ENCODE measurements around the gene SLC6A4.
"Not testable (repeated sequence)": the region's sequence is repeated elsewhere in the genome, so short reads cannot be mapped to it uniquely, and the experiment has no call there.

SLC6A4 gene

GRCh38 chr17:30148376-30148775 lies 87.1 kb downstream of the SLC6A4 start:
- no peaks in the 10 kb centered on the region for H3K36me3 ChIP-seq (ENCODE audit: insufficient read depth, low read length)
- H3K9me2 ChIP-seq (replicated peaks; ENCODE audit: low read depth, low read length), result no peaks in the 10 kb centered on the region
- H2AFZ ChIP-seq (ENCODE audit: low read length), result no peak overlapping the region
- H3K9me3 ChIP-seq (ENCODE audit: insufficient read depth, low read depth, low read length), result no peaks in the 10 kb centered on the region
- H3K9ac ChIP-seq (ENCODE audit: low read depth, low read length, poor library complexity, severe bottlenecking), result no peak overlapping the region
- H3K4me1 ChIP-seq (ENCODE audit: insufficient read depth, low read length, poor library complexity, severe bottlenecking), result peaks cover under 1% of the 10 kb centered on the region
- H3K27me3 ChIP-seq (ENCODE audit: insufficient read depth, low read length, poor library complexity, severe bottlenecking), result no peaks in the 10 kb centered on the region
- H3K4me3 ChIP-seq (ENCODE audit: low read length, poor library complexity, severe bottlenecking), result no peak overlapping the region
- TF ChIP-seq CTCF (conservative IDR thresholded peaks at IDR 0.05; ENCODE audit: low read length) (no peak), EZH2phosphoT487 (IDR thresholded peaks at IDR 0.05; ENCODE audit: borderline replicate concordance) (no peak)
- H3K79me2 ChIP-seq (ENCODE audit: insufficient read depth, low read length), result no peaks in the 10 kb centered on the region
- no peak overlapping the region for H3K4me2 ChIP-seq (ENCODE audit: low read depth, low read length, poor library complexity, severe bottlenecking)
- H4K20me1 ChIP-seq (ENCODE audit: insufficient read depth, low read length, poor library complexity, severe bottlenecking), result peaks cover 3% of the 10 kb centered on the region
- H3F3A ChIP-seq (ENCODE audit: low read depth), result no peaks in the 10 kb centered on the region; the same call in 1 of the 2 replicates

GRCh38 chr17:30147860-30148259 lies 87.6 kb downstream of the SLC6A4 start:
- not testable (repeated sequence) for H3K4me3 ChIP-seq (ENCODE audit: low read length, poor library complexity, severe bottlenecking); H2AFZ ChIP-seq (ENCODE audit: low read length); H3K9me2 ChIP-seq (replicated peaks; ENCODE audit: low read depth, low read length); H3K27me3 ChIP-seq (ENCODE audit: insufficient read depth, low read length, poor library complexity, severe bottlenecking); H3F3A ChIP-seq (ENCODE audit: low read depth); H3K4me1 ChIP-seq (ENCODE audit: insufficient read depth, low read length, poor library complexity, severe bottlenecking); H3K36me3 ChIP-seq (ENCODE audit: insufficient read depth, low read length); H3K9me3 ChIP-seq (ENCODE audit: insufficient read depth, low read depth, low read length); H3K9ac ChIP-seq (ENCODE audit: low read depth, low read length, poor library complexity, severe bottlenecking); H4K20me1 ChIP-seq (ENCODE audit: insufficient read depth, low read length, poor library complexity, severe bottlenecking); H3K79me2 ChIP-seq (ENCODE audit: insufficient read depth, low read length); H3K4me2 ChIP-seq (ENCODE audit: low read depth, low read length, poor library complexity, severe bottlenecking)
